Activated T-cell treated with anti-CD3 and anti-CD28 coated beads for 24 hours (primary cell): ENCODE data around the gene ADGRG4.
"Not testable (repeated sequence)": the region's sequence is repeated elsewhere in the genome, so short reads cannot be mapped to it uniquely, and the experiment has no call there.

ENCODE experiments used
- DNase-seq: peaks from one replicate; pipeline ENCODE4 v3.0.0-alpha.2; 2020; ENCODE audit warnings: low read depth

ADGRG4 gene

GRCh38 chrX:136386826-136387225 is 86.1 kb downstream of the ADGRG4 start:
- no peak for DNase-seq

- DNase-seq = no peak
These were observed 87.3 kb downstream of the ADGRG4 start for GRCh38 chrX:136387951-136388502.

- DNase-seq = no peak
These were observed 90.2 kb downstream of the ADGRG4 start for GRCh38 chrX:136390921-136391320.

GRCh38 chrX:136395271-136395670 is 94.5 kb downstream of the ADGRG4 start:
- no peak for DNase-seq

GRCh38 chrX:136397001-136397400 is 96.2 kb downstream of the ADGRG4 start:
- no peak for DNase-seq

- DNase-seq = no peak
These were observed 104.4 kb downstream of the ADGRG4 start for GRCh38 chrX:136405126-136405525.

GRCh38 chrX:136417806-136418205 is 117.0 kb downstream of the ADGRG4 start:
- no peak for DNase-seq

- DNase-seq = no peak
These were observed 120.6 kb downstream of the ADGRG4 start for GRCh38 chrX:136421338-136421737.

- no peak for DNase-seq
These were observed 123.0 kb downstream of the ADGRG4 start for GRCh38 chrX:136423724-136424123.

- no peak for DNase-seq
These were observed 125.2 kb downstream of the ADGRG4 start for GRCh38 chrX:136425996-136426395.

GRCh38 chrX:136431625-136432024 is 130.9 kb downstream of the ADGRG4 start:
- DNase-seq = no peak

- DNase-seq = no peak
These were observed 137.0 kb downstream of the ADGRG4 start for GRCh38 chrX:136437774-136438173.

- DNase-seq = no peak
These were observed 137.4 kb downstream of the ADGRG4 start for GRCh38 chrX:136438192-136438591.

GRCh38 chrX:136445674-136446073 is 144.9 kb downstream of the ADGRG4 start:
- not testable (repeated sequence) for DNase-seq

- DNase-seq = no peak
These were observed 145.4 kb downstream of the ADGRG4 start for GRCh38 chrX:136446208-136446607.

GRCh38 chrX:136447308-136447707 is 146.5 kb downstream of the ADGRG4 start:
- no peak for DNase-seq

- no peak for DNase-seq
These were observed 147.2 kb downstream of the ADGRG4 start for GRCh38 chrX:136447968-136448367.

- no peak for DNase-seq
These were observed 149.5 kb downstream of the ADGRG4 start for GRCh38 chrX:136450050-136450830.

- no peak for DNase-seq
These were observed 151.9 kb downstream of the ADGRG4 start for GRCh38 chrX:136452614-136453013.

GRCh38 chrX:136453114-136453513 is 152.4 kb downstream of the ADGRG4 start:
- no peak for DNase-seq

GRCh38 chrX:136453771-136454170 is 153.0 kb downstream of the ADGRG4 start:
- no peak for DNase-seq

- DNase-seq = no peak
These were observed 155.4 kb downstream of the ADGRG4 start for GRCh38 chrX:136456133-136456532.

- DNase-seq = no peak
These were observed 156.6 kb downstream of the ADGRG4 start for GRCh38 chrX:136457303-136457917.
